HG03025 (cell line): Measurements from ENCODE around the gene KLF7.

Experiments
- ATAC-seq: cut with Tn5 transposase; IDR thresholded peaks from one replicate; pipeline ENCODE4 v1.9.1; 2021; ENCODE audit warnings: mild to moderate bottlenecking, moderate library complexity; ENCODE audit not compliant: unreplicated experiment, low FRiP score

KLF7 gene

GRCh38 chr2:207101984-207102383 lies 63.8 kb downstream of the KLF7 start:
- ATAC-seq, result no peak

- no peak for ATAC-seq
Measured at GRCh38 chr2:207097278-207097677, 68.5 kb downstream of the KLF7 start.

- no peak for ATAC-seq
Measured at GRCh38 chr2:207095963-207096362, 69.8 kb downstream of the KLF7 start.

GRCh38 chr2:207093234-207093633 lies 72.5 kb downstream of the KLF7 start:
- no peak for ATAC-seq

- ATAC-seq, result no peak
Measured at GRCh38 chr2:207092818-207093217, 72.9 kb downstream of the KLF7 start.

- ATAC-seq, result no peak
Measured at GRCh38 chr2:207091928-207092327, 73.8 kb downstream of the KLF7 start.

GRCh38 chr2:207091176-207091575 lies 74.6 kb downstream of the KLF7 start:
- no peak for ATAC-seq

GRCh38 chr2:207090389-207090788 lies 75.4 kb downstream of the KLF7 start:
- no peak for ATAC-seq

GRCh38 chr2:207088839-207089238 lies 76.9 kb downstream of the KLF7 start:
- ATAC-seq, result no peak

- ATAC-seq, result no peak
Measured at GRCh38 chr2:207088276-207088675, 77.5 kb downstream of the KLF7 start.

- no peak for ATAC-seq
Measured at GRCh38 chr2:207087046-207087902, 78.5 kb downstream of the KLF7 start.

GRCh38 chr2:207086136-207086535 lies 79.6 kb downstream of the KLF7 start:
- no peak for ATAC-seq

- no peak for ATAC-seq
Measured at GRCh38 chr2:207085110-207085509, 80.6 kb downstream of the KLF7 start.

GRCh38 chr2:207083361-207084110 lies 82.2 kb downstream of the KLF7 start:
- ATAC-seq, result no peak

GRCh38 chr2:207082619-207083018 lies 83.1 kb downstream of the KLF7 start:
- ATAC-seq, result no peak

GRCh38 chr2:207078186-207078798 lies 87.5 kb downstream of the KLF7 start:
- ATAC-seq, result no peak

GRCh38 chr2:207077266-207077665 lies 88.5 kb downstream of the KLF7 start:
- ATAC-seq, result no peak

GRCh38 chr2:207075456-207075855 lies 90.3 kb downstream of the KLF7 start:
- no peak for ATAC-seq

- ATAC-seq, result no peak
Measured at GRCh38 chr2:207073801-207074678, 91.7 kb downstream of the KLF7 start.

GRCh38 chr2:207073412-207073800 lies 92.3 kb downstream of the KLF7 start:
- ATAC-seq, result no peak
